B cell (primary cell): Measurements from ENCODE around the gene MT1A. TPM values are rescaled to one million over a fixed set of nuclear protein-coding genes. Genes with fewer than 3 reads are reported as not detected.

Experiments used
- ATAC-seq: fragments of 200-7000 bp; cut with Tn5 transposase; one replicate; pipeline ENCODE4 v1.10.0; 2021; ENCODE audit warnings: low read depth, mild to moderate bottlenecking, moderate number of reproducible peaks, moderate library complexity
- CTCF ChIA-PET: fragments of 350-600 bp; sonication (Branson Sonifier 250); formaldehyde crosslinking; loops from one replicate; lab custom pipeline; 2021; ENCODE audit warnings: antibody characterized with exemption, inconsistent platforms; lab: Charles Lee
- POLR2A ChIA-PET: fragments of 350-600 bp; sonication (Branson Sonifier 250); formaldehyde crosslinking; loops from one replicate; lab custom pipeline; 2021; ENCODE audit warnings: antibody characterized with exemption; lab: Charles Lee
- DNase-seq: peaks from one replicate; pipeline ENCODE4 v3.0.0; 2013
- H2AFZ ChIP-seq: 2 replicates; pipeline ENCODE4 v1.6.1; 2012; ENCODE audit warnings: mild to moderate bottlenecking, low read depth, low read length; ENCODE audit not compliant: insufficient read depth, poor library complexity, severe bottlenecking
- H3K27ac ChIP-seq, 2 donors: 1 replicate in 1 of 2; 2 replicates in 1 of 2; pipeline ENCODE4 v1.5.1; 2012 to 2013; ENCODE audit warnings: low read length in 2 of 2, mild to moderate bottlenecking in 2 of 2, moderate library complexity in 1 of 2
- H3K27me3 ChIP-seq, 4 experiments: fragments of 200-600 bp in 1 of 4; sonication (generic) in 1 of 4; replicated peaks in 1 of 4; 1 replicate in 2 of 4; 2 replicates in 2 of 4; pipeline versions ENCODE4 v1.6.1 to v1.7.0; 2013 to 2016; ENCODE audit warnings: low read length in 3 of 4, mild to moderate bottlenecking in 2 of 4, mixed read lengths in 1 of 4, moderate library complexity in 1 of 4; ENCODE audit not compliant: insufficient read depth in 4 of 4, control insufficient read depth in 3 of 4; ENCODE audit errors: control extremely low read depth in 1 of 4
- H3K36me3 ChIP-seq, 2 experiments: replicated peaks in 1 of 2; 1 replicate in 1 of 2; 2 replicates in 1 of 2; pipeline versions ENCODE4 v1.6.1 to v1.7.1; 2013; ENCODE audit warnings: low read length in 1 of 2; ENCODE audit not compliant: insufficient read depth in 2 of 2, control insufficient read depth in 1 of 2; ENCODE audit errors: control extremely low read depth in 1 of 2, extremely low read depth in 1 of 2
- H3K4me1 ChIP-seq, 2 donors: fragments of 200-600 bp in 1 of 2; sonication (generic) in 1 of 2; 1 replicate in 1 of 2; 2 replicates in 1 of 2; pipeline versions ENCODE4 v1.5.1 to v1.6.1; 2013 to 2017; ENCODE audit warnings: low read length in 2 of 2; ENCODE audit not compliant: control insufficient read depth in 2 of 2, insufficient read depth in 2 of 2
- H3K4me2 ChIP-seq: replicated peaks from 2 replicates; pipeline ENCODE3; 2012; ENCODE audit warnings: mild to moderate bottlenecking, low read depth, low read length; ENCODE audit not compliant: poor library complexity, severe bottlenecking
- H3K4me3 ChIP-seq, 5 experiments: fragments of 200-600 bp in 1 of 5; sonication (generic) in 1 of 5; 1 replicate in 3 of 5; 2 replicates in 2 of 5; pipeline versions ENCODE4 v1.5.1 to v1.7.0; 2011 to 2016; ENCODE audit warnings: low read length in 4 of 5, mild to moderate bottlenecking in 4 of 5, low read depth in 2 of 5, control low read depth in 1 of 5, moderate library complexity in 1 of 5; ENCODE audit not compliant: insufficient read depth in 1 of 5; ENCODE audit errors: control extremely low read depth in 1 of 5, extremely low read depth in 1 of 5
- H3K79me2 ChIP-seq: fragments of 200-600 bp; sonication (generic); one replicate; pipeline ENCODE4 v1.6.0; 2016; ENCODE audit warnings: low read length; ENCODE audit not compliant: control insufficient read depth, insufficient read depth
- H3K9ac ChIP-seq: fragments of 200-600 bp; sonication (generic); 2 replicates; pipeline ENCODE4 v1.6.1; 2017; ENCODE audit warnings: mild to moderate bottlenecking, low read length, moderate library complexity
- H3K9me3 ChIP-seq, 3 donors: one replicate each; pipeline versions ENCODE4 v1.6.1 to v1.7.1; 2013; ENCODE audit warnings: low read length in 2 of 3; ENCODE audit not compliant: control insufficient read depth in 2 of 3, insufficient read depth in 1 of 3; ENCODE audit errors: control extremely low read depth in 1 of 3
- H4K20me1 ChIP-seq: 2 replicates; pipeline ENCODE4 v1.6.0; 2012; ENCODE audit warnings: mild to moderate bottlenecking, low read length; ENCODE audit not compliant: insufficient read depth, control insufficient read depth, poor library complexity, severe bottlenecking
- H3K27ac Mint-ChIP-seq: one replicate; pipeline ENCODE4 v1.8.0; 2021; ENCODE audit warnings: mixed read lengths
- H3K27me3 Mint-ChIP-seq: one replicate; pipeline ENCODE4 v1.8.0; 2021; ENCODE audit warnings: mixed read lengths
- H3K4me1 Mint-ChIP-seq: one replicate; pipeline ENCODE4 v1.8.0; 2021; ENCODE audit warnings: mixed read lengths
- H3K4me3 Mint-ChIP-seq: one replicate; pipeline ENCODE4 v1.8.0; 2021; ENCODE audit warnings: mixed read lengths
- H3K9me3 Mint-ChIP-seq: one replicate; pipeline ENCODE4 v1.8.0; 2022; ENCODE audit warnings: mixed read lengths; ENCODE audit not compliant: insufficient read depth
- CTCF ChIP-seq: fragments of 200-600 bp; IDR thresholded peaks from one replicate; pipeline ENCODE4 v1.8.0; 2022; ENCODE audit warnings: antibody characterized with exemption, mild to moderate bottlenecking
- EZH2 ChIP-seq: IDR thresholded peaks from 2 replicates; pipeline ENCODE4 v1.6.1; 2012; ENCODE audit warnings: borderline replicate concordance, low read depth, mild to moderate bottlenecking, moderate library complexity, low read length; ENCODE audit not compliant: insufficient read depth, poor library complexity, severe bottlenecking
- WGBS: methylation state at CpG from one replicate; pipeline ENCODE4 v1.1.5; 2013; ENCODE audit warnings: missing lambda C conversion rate; ENCODE audit not compliant: insufficient coverage; 5-methylcytosine and 5-hydroxymethylcytosine counted together
- intact Hi-C: fragments of 100-400 bp; cut with micrococcal nuclease; formaldehyde crosslinking; loops from one replicate; pipeline ENCODE4 v1.10.0; 2022
- polyA plus RNA-seq: library from polyadenylated mRNA; depleted of rRNA; stranded (reverse); fragments of >200 nt; gene quantifications from 2 replicates; pipeline ENCODE4 v1.2.3, GENCODE V29; 2012
- total RNA-seq, 2 donors: library from RNA; stranded (reverse); fragments of 120-200 nt in 1 of 2; gene quantifications; 1 replicate in 1 of 2; 2 replicates in 1 of 2; pipeline versions ENCODE4 v1.2.3 to v1.2.4, GENCODE V29; 2013 to 2022

MT1A gene
- total and polyA plus RNA-seq, 2 donors (not counting 1 experiment from before 2014, with no cell fraction given): not detected

GRCh38 chr16:56632848-56633365 is 5.6 kb upstream of the MT1A start:
- ATAC-seq: no peak
- Mint-ChIP-seq H3K4me3 (peak overlapping the region; percentile 80), H3K27me3 (peaks cover 64% of the 10 kb centered on the region), H3K27ac (no peak overlapping the region), H3K9me3 (no peaks in the 10 kb centered on the region), H3K4me1 (peaks cover 36% of the 10 kb centered on the region)
- H3K4me3 ChIP-seq: peak overlapping the region in 1 of 5 experiments; percentile 52
- no peak overlapping the region for H3K9ac ChIP-seq
- intact Hi-C loops: loop anchor here (10.0 kb wide), 1 partner anchor 52 kb away; the partner anchor contains the start of gene MT1X
- peaks cover 0 to 66% (median 34%) of the 10 kb centered on the region in 4 experiments for H3K27me3 ChIP-seq
- peak overlapping the region; percentile 67 for H3K4me2 ChIP-seq
- H2AFZ ChIP-seq: no peak overlapping the region
- ChIA-PET CTCF (no interaction called here), POLR2A (no interaction called here)
- H3K27ac ChIP-seq: no peak overlapping the region
- peaks cover 0 to 4% (median 0%) of the 10 kb centered on the region in 3 donors for H3K9me3 ChIP-seq
- H3K79me2 ChIP-seq: no peaks in the 10 kb centered on the region
- TF ChIP-seq CTCF (no peak), EZH2 (no peak)
- H3K4me1 ChIP-seq: peaks cover 36 to 40% of the 10 kb centered on the region in 2 donors
- H3K36me3 ChIP-seq: no peaks in the 10 kb centered on the region
- 0% methylated on average over 2 of the region's 6 CpGs for WGBS
- no peaks in the 10 kb centered on the region for H4K20me1 ChIP-seq
- DNase-seq: no peak

- no peaks in the 10 kb centered on the region for H3K9me3 Mint-ChIP-seq
- peaks cover 67% of the 10 kb centered on the region for H3K27me3 Mint-ChIP-seq
- WGBS: 47% methylated on average over 6 of the region's 7 CpGs
- H3K4me1 Mint-ChIP-seq: peaks cover 38% of the 10 kb centered on the region
- no peak for ATAC-seq
- TF ChIP-seq CTCF: no peak
- TF ChIP-seq EZH2: no peak
- Histone ChIP-seq H3K4me2 (no peak overlapping the region), H3K27me3 (peaks cover 0 to 72% (median 37%) of the 10 kb centered on the region in 4 experiments), H3K9me3 (peaks cover 0 to 4% (median 0%) of the 10 kb centered on the region in 3 donors), H4K20me1 (no peaks in the 10 kb centered on the region), H3K79me2 (no peaks in the 10 kb centered on the region), H3K9ac (no peak overlapping the region), H3K4me1 (peaks cover 39 to 46% of the 10 kb centered on the region in 2 donors), H2AFZ (no peak overlapping the region), H3K27ac (no peak overlapping the region), H3K4me3 (no peak overlapping the region), H3K36me3 (no peaks in the 10 kb centered on the region)
- no peak overlapping the region for H3K27ac Mint-ChIP-seq
- intact Hi-C loops: loop anchor here (10.0 kb wide), 1 partner anchor 51 kb away; the partner anchor contains the start of gene MT1X
- ChIA-PET POLR2A (no interaction called here), CTCF (no interaction called here)
- H3K4me3 Mint-ChIP-seq: no peak overlapping the region
- DNase-seq: no peak
Measured at GRCh38 chr16:56633535-56633934, 4.9 kb upstream of the MT1A start.
